Measurements from ENCODE around the gene ANO2.

ANO2 gene

DNA sequence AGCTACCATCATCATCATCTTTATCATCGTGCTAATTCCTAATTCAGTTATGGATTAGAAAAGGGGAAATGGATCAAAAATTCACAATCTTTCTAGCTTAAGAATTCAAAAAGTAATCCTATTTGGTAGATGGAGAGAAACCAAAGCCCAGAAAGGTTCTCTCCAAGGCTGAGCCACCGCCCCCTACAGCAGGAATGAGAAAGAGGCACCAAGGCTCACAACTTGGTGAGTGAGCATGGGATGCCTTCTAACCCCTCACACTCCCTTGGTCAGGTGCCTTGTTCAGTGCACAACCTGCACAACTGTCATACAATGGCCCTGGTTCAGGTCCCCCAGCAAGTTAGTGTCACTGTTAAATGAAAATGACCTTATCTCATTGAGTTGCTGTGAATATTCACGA is 171.5 kb downstream of the ANO2 start:
- TF ChIP-seq, protein P1, sequence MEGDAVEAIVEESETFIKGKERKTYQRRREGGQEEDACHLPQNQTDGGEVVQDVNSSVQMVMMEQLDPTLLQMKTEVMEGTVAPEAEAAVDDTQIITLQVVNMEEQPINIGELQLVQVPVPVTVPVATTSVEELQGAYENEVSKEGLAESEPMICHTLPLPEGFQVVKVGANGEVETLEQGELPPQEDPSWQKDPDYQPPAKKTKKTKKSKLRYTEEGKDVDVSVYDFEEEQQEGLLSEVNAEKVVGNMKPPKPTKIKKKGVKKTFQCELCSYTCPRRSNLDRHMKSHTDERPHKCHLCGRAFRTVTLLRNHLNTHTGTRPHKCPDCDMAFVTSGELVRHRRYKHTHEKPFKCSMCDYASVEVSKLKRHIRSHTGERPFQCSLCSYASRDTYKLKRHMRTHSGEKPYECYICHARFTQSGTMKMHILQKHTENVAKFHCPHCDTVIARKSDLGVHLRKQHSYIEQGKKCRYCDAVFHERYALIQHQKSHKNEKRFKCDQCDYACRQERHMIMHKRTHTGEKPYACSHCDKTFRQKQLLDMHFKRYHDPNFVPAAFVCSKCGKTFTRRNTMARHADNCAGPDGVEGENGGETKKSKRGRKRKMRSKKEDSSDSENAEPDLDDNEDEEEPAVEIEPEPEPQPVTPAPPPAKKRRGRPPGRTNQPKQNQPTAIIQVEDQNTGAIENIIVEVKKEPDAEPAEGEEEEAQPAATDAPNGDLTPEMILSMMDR (IDR thresholded peaks at IDR 0.05; ENCODE audit: insufficient read depth, low read length, poor library complexity, severe bottlenecking), result peak; percentile 3

DNA sequence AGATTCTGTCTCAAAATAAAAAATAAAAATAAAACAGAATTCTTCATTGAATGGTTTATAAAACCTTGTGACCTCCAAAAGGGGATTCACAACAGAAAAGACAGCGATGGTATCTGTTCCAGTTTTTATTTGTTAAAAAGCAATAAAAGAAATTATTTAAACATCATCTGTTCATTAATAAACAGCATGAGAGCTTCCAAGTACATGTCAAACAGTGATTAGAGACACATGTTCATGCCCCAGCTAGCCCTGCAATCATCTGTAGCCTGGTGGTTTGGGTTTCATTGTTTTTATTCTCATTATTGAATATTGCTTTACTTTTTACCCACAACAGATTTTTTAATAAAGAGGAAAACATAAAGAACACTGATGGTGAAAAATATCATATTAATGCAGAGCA is 173.3 kb downstream of the ANO2 start:
- Histone ChIP-seq H3K27me3 (replicated peaks; ENCODE audit: control insufficient read depth, insufficient read depth, low read length) (no peaks in the 10 kb centered on the region; the same call in 1 of the 2 replicates), H3K4me3 (replicated peaks; ENCODE audit: low read depth, low read length) (no peak overlapping the region), H3K36me3 (ENCODE audit: control insufficient read depth, insufficient read depth, low read length) (no peaks in the 10 kb centered on the region)
- DNase-seq (ENCODE audit: extremely low read depth, insufficient read length), result no peak
- TF ChIP-seq, protein P1 (IDR thresholded peaks at IDR 0.05; ENCODE audit: insufficient read depth, low read length, poor library complexity, severe bottlenecking), result no peak

More for the DNA sequence above, 171.5 kb downstream of the ANO2 start:
- no peak for DNase-seq (ENCODE audit: extremely low read depth, insufficient read length)
- no peaks in the 10 kb centered on the region for H3K27me3 ChIP-seq (replicated peaks; ENCODE audit: control insufficient read depth, insufficient read depth, low read length)
- no peaks in the 10 kb centered on the region for H3K36me3 ChIP-seq (ENCODE audit: control insufficient read depth, insufficient read depth, low read length)
- no peak overlapping the region for H3K4me3 ChIP-seq (replicated peaks; ENCODE audit: low read depth, low read length)

DNA sequence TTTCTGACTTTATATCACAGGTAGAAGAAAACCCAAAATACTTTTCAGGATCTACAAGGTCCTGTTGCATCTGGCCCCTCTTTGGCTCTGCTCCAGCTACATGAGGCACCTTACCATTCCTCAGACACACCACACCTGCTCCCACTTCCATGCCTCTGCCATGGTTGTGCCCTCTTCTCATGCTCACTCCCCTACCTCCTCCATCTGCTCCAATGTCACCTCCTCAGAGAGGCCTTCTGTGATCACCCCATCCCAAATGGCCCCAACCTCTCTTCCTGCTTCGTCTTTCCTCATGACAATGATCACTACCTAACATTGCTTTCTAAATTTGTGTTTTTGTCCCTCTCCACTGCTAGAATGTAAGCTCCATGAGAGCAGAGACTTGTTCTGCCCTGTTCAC is 174.3 kb downstream of the ANO2 start:
- H3K4me3 ChIP-seq (replicated peaks; ENCODE audit: low read depth, low read length), result no peak overlapping the region
- no peak for DNase-seq (ENCODE audit: extremely low read depth, insufficient read length)
- H3K27me3 ChIP-seq (replicated peaks; ENCODE audit: control insufficient read depth, insufficient read depth, low read length), result no peaks in the 10 kb centered on the region; the same call in 1 of the 2 replicates
- TF ChIP-seq, protein P1 (IDR thresholded peaks at IDR 0.05; ENCODE audit: insufficient read depth, low read length, poor library complexity, severe bottlenecking), result no peak
- no peaks in the 10 kb centered on the region for H3K36me3 ChIP-seq (ENCODE audit: control insufficient read depth, insufficient read depth, low read length)

DNA sequence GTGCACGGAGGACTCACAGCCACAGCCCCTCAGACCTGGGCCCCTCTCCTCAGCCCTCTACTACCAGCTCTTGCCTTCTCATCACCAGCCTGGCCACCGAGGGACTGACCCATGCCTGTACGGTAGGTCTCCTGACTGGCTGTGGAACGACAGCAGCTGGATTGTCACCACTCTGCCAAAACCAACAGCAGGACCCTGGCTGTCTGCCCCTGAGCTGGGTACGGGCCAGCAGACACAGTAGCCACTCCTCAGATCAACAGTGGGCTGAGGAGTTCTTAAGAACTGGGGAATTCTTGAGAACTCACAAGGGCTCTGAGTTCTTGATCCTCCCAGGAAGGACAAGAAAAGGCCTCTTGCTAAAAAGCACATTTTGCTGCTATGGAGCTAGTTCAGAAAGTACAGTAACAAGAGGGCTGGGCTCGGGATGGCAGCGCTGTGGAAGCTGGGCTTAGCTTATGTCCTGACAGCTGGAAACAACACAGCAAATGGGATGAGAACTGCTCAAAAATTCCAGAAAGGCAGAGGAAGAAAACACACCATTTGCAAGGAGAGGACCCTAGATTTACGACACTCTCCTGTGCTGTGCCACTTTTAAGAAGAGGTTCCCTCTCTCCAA is 176.4 kb downstream of the ANO2 start:
- H3K27me3 ChIP-seq (replicated peaks; ENCODE audit: control insufficient read depth, insufficient read depth, low read length), result no peaks in the 10 kb centered on the region; the same call in 1 of the 2 replicates
- no peaks in the 10 kb centered on the region for H3K36me3 ChIP-seq (ENCODE audit: control insufficient read depth, insufficient read depth, low read length)
- no peak for DNase-seq (ENCODE audit: extremely low read depth, insufficient read length)
- no peak overlapping the region for H3K4me3 ChIP-seq (replicated peaks; ENCODE audit: low read depth, low read length)
- TF ChIP-seq, protein P1 (IDR thresholded peaks at IDR 0.05; ENCODE audit: insufficient read depth, low read length, poor library complexity, severe bottlenecking), result no peak

DNA sequence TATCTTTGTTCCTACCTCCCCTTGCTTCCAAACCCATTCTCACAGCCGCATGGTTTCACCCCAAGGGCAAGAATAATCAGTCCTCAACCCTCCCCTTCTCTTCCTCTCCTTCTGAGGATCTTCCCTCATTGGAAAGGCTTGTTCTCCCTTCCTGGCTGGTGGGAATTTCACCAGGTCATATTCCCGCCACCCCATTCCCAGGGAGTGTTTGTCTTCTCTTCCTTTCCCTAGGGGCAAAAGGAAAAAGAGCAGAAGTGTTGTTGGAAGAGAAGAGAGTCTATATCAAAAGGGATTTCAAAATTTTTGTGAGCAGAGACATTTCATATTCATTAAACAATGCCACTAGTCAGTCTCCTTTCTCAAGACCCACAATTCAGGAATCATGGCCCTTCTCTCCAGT is 176.9 kb downstream of the ANO2 start:
- Histone ChIP-seq H3K27me3 (replicated peaks; ENCODE audit: control insufficient read depth, insufficient read depth, low read length) (no peaks in the 10 kb centered on the region; the same call in 1 of the 2 replicates), H3K4me3 (replicated peaks; ENCODE audit: low read depth, low read length) (no peak overlapping the region), H3K36me3 (ENCODE audit: control insufficient read depth, insufficient read depth, low read length) (no peaks in the 10 kb centered on the region)
- DNase-seq (ENCODE audit: extremely low read depth, insufficient read length), result no peak
- TF ChIP-seq, protein P1 (IDR thresholded peaks at IDR 0.05; ENCODE audit: insufficient read depth, low read length, poor library complexity, severe bottlenecking), result no peak

DNA sequence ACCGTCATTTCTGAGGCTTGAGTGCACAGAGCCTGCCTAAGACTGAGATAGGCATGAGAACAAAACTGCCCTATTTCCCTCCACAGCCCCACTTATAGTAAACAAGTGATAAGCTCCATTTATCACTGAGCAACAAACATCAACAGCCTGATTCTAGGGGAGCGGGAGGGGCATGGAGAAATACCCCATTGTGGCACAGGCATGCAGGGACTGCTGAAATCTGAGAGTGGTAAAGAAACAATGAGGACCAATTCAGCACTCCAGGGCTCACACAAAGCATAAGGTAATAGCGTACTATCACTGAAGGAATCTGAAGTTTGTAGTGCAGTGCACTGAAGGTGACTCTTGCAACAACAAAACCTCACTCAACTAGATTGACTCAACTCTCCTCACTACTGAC is 186.7 kb downstream of the ANO2 start:
- TF ChIP-seq, protein P1 (IDR thresholded peaks at IDR 0.05; ENCODE audit: insufficient read depth, low read length, poor library complexity, severe bottlenecking), result no peak
- Histone ChIP-seq H3K36me3 (ENCODE audit: control insufficient read depth, insufficient read depth, low read length) (no peaks in the 10 kb centered on the region), H3K27me3 (replicated peaks; ENCODE audit: control insufficient read depth, insufficient read depth, low read length) (no peaks in the 10 kb centered on the region; the same call in 1 of the 2 replicates), H3K4me3 (replicated peaks; ENCODE audit: low read depth, low read length) (no peak overlapping the region)
- DNase-seq (ENCODE audit: extremely low read depth, insufficient read length), result no peak

All from GM06990 (cell line).